Measurements from ENCODE around the gene SLC5A11. TPM values are rescaled to one million over a fixed set of nuclear protein-coding genes. Genes with fewer than 3 reads are reported as not detected.

SLC5A11 gene
- total RNA-seq, 1 experiment from 2014 or later = 0.22 TPM

DNA sequence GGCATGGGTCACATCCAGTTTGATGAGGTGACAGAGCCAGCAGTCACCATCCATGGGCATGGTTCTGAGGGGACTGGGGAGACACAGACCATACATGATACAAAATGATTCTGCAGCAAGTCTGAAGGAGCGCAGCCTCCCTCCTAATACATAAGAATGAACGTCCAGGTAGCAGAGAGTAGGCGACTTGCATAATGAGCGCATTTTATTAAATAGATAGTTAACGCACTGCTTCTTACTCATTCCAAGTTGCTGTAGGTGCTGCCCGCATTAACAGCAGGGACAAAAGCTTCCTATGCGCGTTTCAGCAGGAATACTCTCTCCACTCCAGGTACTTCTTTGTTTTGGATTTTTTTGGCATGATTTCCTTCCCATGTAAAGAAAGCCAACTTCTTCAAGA, 73.8 kb downstream of the SLC5A11 start:
- Histone ChIP-seq H2BK120ac (ENCODE audit: low read depth, low read length, poor library complexity, severe bottlenecking) (no peak overlapping the region), H3K23me2 (ENCODE audit: insufficient read length, low read depth, low read length, poor library complexity, severe bottlenecking) (no peaks in the 10 kb centered on the region), H3K27ac (ENCODE audit: insufficient read length, low read depth, low read length) (no peak overlapping the region), H3K79me1 (ENCODE audit: insufficient read depth, low read depth, low read length, poor library complexity, severe bottlenecking) (no peaks in the 10 kb centered on the region), H2BK12ac (ENCODE audit: insufficient read length, low read depth, low read length) (no peak overlapping the region), H2AK5ac (ENCODE audit: insufficient read length, low read length) (no peak overlapping the region), H4K8ac (replicated peaks; ENCODE audit: insufficient read length, low read depth, low read length) (no peak overlapping the region), H3K9me3 (ENCODE audit: control insufficient read depth, low read depth, low read length) (no peaks in the 10 kb centered on the region), H3K4ac (ENCODE audit: low read depth, low read length) (no peak overlapping the region), H3K27me3 (ENCODE audit: insufficient read depth, low read length) (no peaks in the 10 kb centered on the region), H3K18ac (ENCODE audit: insufficient read length, low read depth, low read length) (no peak overlapping the region), H2BK5ac (ENCODE audit: insufficient read length, low read length) (no peak overlapping the region), H2AFZ (ENCODE audit: low read length) (no peak overlapping the region), H4K5ac (ENCODE audit: insufficient read length, low read depth, low read length) (no peak overlapping the region), H3K14ac (ENCODE audit: insufficient read depth, low read length) (no peak overlapping the region), H2BK20ac (ENCODE audit: low read depth, low read length, poor library complexity, severe bottlenecking) (no peak overlapping the region), H3K4me1 (ENCODE audit: insufficient read depth, low read length) (no peaks in the 10 kb centered on the region), H3K56ac (ENCODE audit: insufficient read length, low read depth, low read length) (no peak overlapping the region), H3T11ph (ENCODE audit: low read length) (no peak overlapping the region), H4K91ac (ENCODE audit: insufficient read length, low read depth, low read length) (no peak overlapping the region), H3K23ac (ENCODE audit: insufficient read length, low read depth, low read length) (no peak overlapping the region), H3K79me2 (ENCODE audit: insufficient read depth, low read length) (no peaks in the 10 kb centered on the region), H3K9ac (ENCODE audit: extremely low read depth, insufficient read length, low read length) (no peak overlapping the region), H3K4me2 (ENCODE audit: insufficient read depth, insufficient read length, low read length) (no peak overlapping the region), H4K20me1 (ENCODE audit: control insufficient read depth, insufficient read depth, insufficient read length) (no peaks in the 10 kb centered on the region), H2BK15ac (ENCODE audit: low read depth, low read length) (no peak overlapping the region)
- Mint-ChIP-seq H3K4me1 (peaks cover 5 to 11% of the 10 kb centered on the region in 2 experiments; a peak in 3 of 4 replicates), H3K9me3 (no peaks in the 10 kb centered on the region), H3K4me3 (no peak overlapping the region), H3K27me3 (ENCODE audit: low read depth) (peaks cover 2% of the 10 kb centered on the region), H3K36me3 (ENCODE audit: insufficient read depth in 1 of 3, low read depth in 3 of 3) (peaks cover 21 to 50% (median 24%) of the 10 kb centered on the region in 3 experiments; a peak in 6 of 7 replicates), H3K27ac (peak overlapping the region in 2 of 3 experiments; percentile 69 to 87; a peak in 5 of 7 replicates)
- TF ChIP-seq, protein P1, sequence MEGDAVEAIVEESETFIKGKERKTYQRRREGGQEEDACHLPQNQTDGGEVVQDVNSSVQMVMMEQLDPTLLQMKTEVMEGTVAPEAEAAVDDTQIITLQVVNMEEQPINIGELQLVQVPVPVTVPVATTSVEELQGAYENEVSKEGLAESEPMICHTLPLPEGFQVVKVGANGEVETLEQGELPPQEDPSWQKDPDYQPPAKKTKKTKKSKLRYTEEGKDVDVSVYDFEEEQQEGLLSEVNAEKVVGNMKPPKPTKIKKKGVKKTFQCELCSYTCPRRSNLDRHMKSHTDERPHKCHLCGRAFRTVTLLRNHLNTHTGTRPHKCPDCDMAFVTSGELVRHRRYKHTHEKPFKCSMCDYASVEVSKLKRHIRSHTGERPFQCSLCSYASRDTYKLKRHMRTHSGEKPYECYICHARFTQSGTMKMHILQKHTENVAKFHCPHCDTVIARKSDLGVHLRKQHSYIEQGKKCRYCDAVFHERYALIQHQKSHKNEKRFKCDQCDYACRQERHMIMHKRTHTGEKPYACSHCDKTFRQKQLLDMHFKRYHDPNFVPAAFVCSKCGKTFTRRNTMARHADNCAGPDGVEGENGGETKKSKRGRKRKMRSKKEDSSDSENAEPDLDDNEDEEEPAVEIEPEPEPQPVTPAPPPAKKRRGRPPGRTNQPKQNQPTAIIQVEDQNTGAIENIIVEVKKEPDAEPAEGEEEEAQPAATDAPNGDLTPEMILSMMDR (conservative IDR thresholded peaks at IDR 0.05) = no peak
- no peak for DNase-seq
- no CpG with 5 or more reads among the region's 8 CpGs for WGBS (ENCODE audit: extremely low coverage, insufficient read length, low lambda C conversion rate)

Measured in H9 (cell line).